Natural killer cell (primary cell): ENCODE results near the gene PRSS57. TPM values are rescaled to one million over a fixed set of nuclear protein-coding genes. Genes with fewer than 3 reads are reported as not detected.

ENCODE experiments used
- ATAC-seq, 3 donors: fragments of 150-1000 bp in 2 of 3; fragments of 200-7000 bp in 1 of 3; cut with Tn5 transposase; 1 replicate in 1 of 3; 2 replicates in 2 of 3; pipeline ENCODE4 v1.10.0; 2021; ENCODE audit warnings: mild to moderate bottlenecking in 2 of 3, moderate library complexity in 2 of 3
- DNase-seq, 2 donors: peaks; one replicate each; pipeline versions ENCODE4 v3.0.0 to v3.0.0-alpha.2; 2013 to 2021; ENCODE audit warnings: mixed read lengths in 1 of 2
- H3K27ac ChIP-seq: one replicate; pipeline ENCODE4 v1.5.1; 2013; ENCODE audit warnings: mild to moderate bottlenecking, low read length
- H3K27me3 ChIP-seq: one replicate; pipeline ENCODE4 v1.6.1; 2013; ENCODE audit warnings: low read length; ENCODE audit not compliant: control insufficient read depth, insufficient read depth
- H3K36me3 ChIP-seq: one replicate; pipeline ENCODE4 v1.6.1; 2013; ENCODE audit warnings: low read length; ENCODE audit not compliant: control insufficient read depth, insufficient read depth
- H3K4me1 ChIP-seq: one replicate; pipeline ENCODE4 v1.6.1; 2013; ENCODE audit warnings: low read length; ENCODE audit not compliant: control insufficient read depth, insufficient read depth
- H3K4me3 ChIP-seq: one replicate; pipeline ENCODE4 v1.5.1; 2013; ENCODE audit warnings: low read length
- H3K9me3 ChIP-seq: one replicate; pipeline ENCODE4 v1.6.1; 2013; ENCODE audit warnings: low read length; ENCODE audit not compliant: control insufficient read depth, insufficient read depth
- H3K27ac Mint-ChIP-seq, 2 donors: one replicate each; pipeline ENCODE4 v1.8.0; 2022; ENCODE audit warnings: mild to moderate bottlenecking in 2 of 2, mixed read lengths in 2 of 2, moderate library complexity in 1 of 2
- H3K27me3 Mint-ChIP-seq, 2 donors: one replicate each; pipeline ENCODE4 v1.8.0; 2022; ENCODE audit warnings: low read depth in 2 of 2, mixed read lengths in 2 of 2
- H3K36me3 Mint-ChIP-seq: one replicate; pipeline ENCODE4 v1.8.0; 2022; ENCODE audit warnings: mixed read lengths
- H3K4me1 Mint-ChIP-seq, 2 donors: one replicate each; pipeline ENCODE4 v1.8.0; 2022; ENCODE audit warnings: mixed read lengths in 2 of 2
- H3K4me3 Mint-ChIP-seq: one replicate; pipeline ENCODE4 v1.8.0; 2022; ENCODE audit warnings: mild to moderate bottlenecking, moderate library complexity, mixed read lengths
- H3K9me3 Mint-ChIP-seq, 2 donors: one replicate each; pipeline ENCODE4 v1.8.0; 2022; ENCODE audit warnings: mixed read lengths in 2 of 2
- CTCF ChIP-seq: fragments of 200-600 bp; IDR thresholded peaks from one replicate; pipeline ENCODE4 v1.8.0; 2022; ENCODE audit warnings: antibody characterized with exemption
- WGBS: methylation state at CpG from one replicate; pipeline ENCODE4 v1.1.7; 2013; ENCODE audit warnings: missing lambda C conversion rate; ENCODE audit not compliant: insufficient coverage; 5-methylcytosine and 5-hydroxymethylcytosine counted together
- intact Hi-C: fragments of 100-400 bp; cut with micrococcal nuclease; formaldehyde crosslinking; loops from one replicate; pipeline ENCODE4 v1.14.2; 2022
- total RNA-seq, 4 donors: library from RNA; stranded (reverse); fragments of 120-200 nt in 1 of 4; gene quantifications; one replicate each; pipeline versions ENCODE4 v1.2.3 to v1.2.4, GENCODE V29; 2013 to 2022

Gene PRSS57
- total RNA-seq, 3 donors from 2014 or later (not counting 1 experiment from before 2014, with no cell fraction given): 1.5 to 11.7 (median 4.5) TPM

- Histone ChIP-seq H3K4me1 (peaks cover 68% of the 10 kb centered on the region), H3K9me3 (no peaks in the 10 kb centered on the region), H3K27me3 (no peaks in the 10 kb centered on the region), H3K36me3 (peaks cover 11% of the 10 kb centered on the region), H3K4me3 (peak overlapping the region; percentile 96), H3K27ac (peak overlapping the region; percentile 99)
- TF ChIP-seq CTCF: no peak
- Mint-ChIP-seq H3K9me3 (no peaks in the 10 kb centered on the region), H3K36me3 (no peaks in the 10 kb centered on the region), H3K4me1 (peaks cover 45 to 60% of the 10 kb centered on the region in 2 donors), H3K27me3 (no peaks in the 10 kb centered on the region), H3K4me3 (peak overlapping the region; percentile 96), H3K27ac (peak overlapping the region; percentile 98)
- DNase-seq: peak; percentile 58 to 84
- ATAC-seq: peak; percentile 7 to 36 (median 13)
- intact Hi-C loops: loop anchor here (5.0 kb wide), 4 partner anchors 40 to 150 kb away; partner anchors contain the start of genes BSG and PTBP1
- whole genome bisulfite sequencing: under 1% methylated on average over 81 of the region's 81 CpGs
Measured at GRCh38 chr19:662207-662961, 32.9 kb downstream of the PRSS57 start.

- no peaks in the 10 kb centered on the region for H3K36me3 Mint-ChIP-seq
- Histone ChIP-seq H3K9me3 (no peaks in the 10 kb centered on the region), H3K27me3 (no peaks in the 10 kb centered on the region), H3K36me3 (peaks cover 18% of the 10 kb centered on the region), H3K4me3 (peak overlapping the region; percentile 96), H3K27ac (peak overlapping the region; percentile 99), H3K4me1 (peaks cover 74% of the 10 kb centered on the region)
- intact Hi-C loops: loop anchor here (5.0 kb wide), 4 partner anchors 41 to 149 kb away; partner anchors contain the start of genes BSG and PTBP1
- peaks cover 45 to 66% of the 10 kb centered on the region in 2 donors for H3K4me1 Mint-ChIP-seq
- WGBS: under 1% methylated on average over 30 of the region's 31 CpGs
- H3K4me3 Mint-ChIP-seq: peak overlapping the region; percentile 96
- peak; percentile 15 to 28 (median 25) for ATAC-seq
- peak overlapping the region; percentile 98 for H3K27ac Mint-ChIP-seq
- no peaks in the 10 kb centered on the region for H3K27me3 Mint-ChIP-seq
- peak; percentile 60 to 85 for DNase-seq
- no peak for TF ChIP-seq CTCF
- H3K9me3 Mint-ChIP-seq: no peaks in the 10 kb centered on the region
Measured at GRCh38 chr19:661427-662196, 33.6 kb downstream of the PRSS57 start.

GRCh38 chr19:660793-661426, 34.3 kb downstream of the PRSS57 start:
- Histone ChIP-seq H3K27ac (peak overlapping the region; percentile 99), H3K9me3 (no peaks in the 10 kb centered on the region), H3K4me3 (peak overlapping the region; percentile 96), H3K27me3 (no peaks in the 10 kb centered on the region), H3K36me3 (peaks cover 22% of the 10 kb centered on the region), H3K4me1 (peaks cover 81% of the 10 kb centered on the region)
- H3K27me3 Mint-ChIP-seq: no peaks in the 10 kb centered on the region
- intact Hi-C loops: loop anchor here (5.0 kb wide), 4 partner anchors 41 to 149 kb away; partner anchors contain the start of genes BSG and PTBP1
- no peak for ATAC-seq
- no peaks in the 10 kb centered on the region for H3K36me3 Mint-ChIP-seq
- H3K4me1 Mint-ChIP-seq: peaks cover 52 to 72% of the 10 kb centered on the region in 2 donors
- no peaks in the 10 kb centered on the region for H3K9me3 Mint-ChIP-seq
- H3K4me3 Mint-ChIP-seq: peak overlapping the region; percentile 96
- no peak for TF ChIP-seq CTCF
- peak overlapping the region; percentile 98 for H3K27ac Mint-ChIP-seq
- WGBS: 13% methylated on average over 20 of the region's 20 CpGs
- peak in 1 of 2 donors; percentile 36 for DNase-seq
